HG03280 (cell line): Measurements from ENCODE around the gene MAPRE3.

Experiments used
- ATAC-seq: cut with Tn5 transposase; IDR thresholded peaks from one replicate; pipeline ENCODE4 v1.9.1; 2021; ENCODE audit warnings: mild to moderate bottlenecking, moderate library complexity; ENCODE audit not compliant: unreplicated experiment

MAPRE3 gene

GRCh38 chr2:26982102-26982742 lies 11.8 kb downstream of the MAPRE3 start:
- ATAC-seq = no peak

DNA sequence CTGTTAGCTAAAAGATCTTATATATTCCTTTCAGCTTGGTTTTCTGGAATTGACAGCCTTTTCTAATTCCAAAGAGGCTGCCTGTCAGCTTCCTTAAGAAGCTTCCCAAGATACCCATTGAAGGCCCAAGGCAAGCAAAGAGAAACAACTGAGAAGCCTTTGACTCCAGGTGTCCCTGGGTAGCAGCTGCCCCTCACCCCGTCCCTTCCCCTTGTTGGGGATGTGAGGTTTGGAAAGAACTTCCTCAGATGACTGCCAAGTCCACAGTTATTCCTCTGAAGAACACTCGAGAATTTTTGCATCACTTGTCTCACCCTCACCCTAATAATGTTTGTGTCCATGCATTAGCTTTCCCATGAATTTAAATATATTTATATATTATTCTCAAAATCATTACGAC lies 13.3 kb downstream of the MAPRE3 start:
- no peak for ATAC-seq

DNA sequence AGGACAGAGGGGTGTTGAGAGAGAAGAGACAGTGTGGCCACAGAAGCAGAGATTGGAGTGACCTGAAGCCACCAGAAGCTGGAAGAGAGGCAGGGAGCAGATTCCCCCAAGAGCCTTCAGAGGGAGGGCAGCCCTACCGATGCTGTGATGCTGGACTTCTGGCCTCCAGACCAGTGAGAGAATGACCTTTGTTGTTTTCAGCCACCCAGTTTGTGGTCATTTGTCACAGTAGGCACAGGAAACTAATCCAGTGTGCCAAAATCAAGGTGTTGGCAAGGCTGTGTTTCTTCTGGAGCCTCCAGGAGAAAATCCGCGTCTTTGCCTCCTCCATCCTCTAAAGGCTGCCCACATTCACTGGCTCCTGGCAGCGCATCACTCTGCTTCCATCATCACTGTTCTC lies 15.4 kb downstream of the MAPRE3 start:
- ATAC-seq = no peak

GRCh38 chr2:26986576-26986975 lies 16.1 kb downstream of the MAPRE3 start:
- ATAC-seq = no peak

DNA sequence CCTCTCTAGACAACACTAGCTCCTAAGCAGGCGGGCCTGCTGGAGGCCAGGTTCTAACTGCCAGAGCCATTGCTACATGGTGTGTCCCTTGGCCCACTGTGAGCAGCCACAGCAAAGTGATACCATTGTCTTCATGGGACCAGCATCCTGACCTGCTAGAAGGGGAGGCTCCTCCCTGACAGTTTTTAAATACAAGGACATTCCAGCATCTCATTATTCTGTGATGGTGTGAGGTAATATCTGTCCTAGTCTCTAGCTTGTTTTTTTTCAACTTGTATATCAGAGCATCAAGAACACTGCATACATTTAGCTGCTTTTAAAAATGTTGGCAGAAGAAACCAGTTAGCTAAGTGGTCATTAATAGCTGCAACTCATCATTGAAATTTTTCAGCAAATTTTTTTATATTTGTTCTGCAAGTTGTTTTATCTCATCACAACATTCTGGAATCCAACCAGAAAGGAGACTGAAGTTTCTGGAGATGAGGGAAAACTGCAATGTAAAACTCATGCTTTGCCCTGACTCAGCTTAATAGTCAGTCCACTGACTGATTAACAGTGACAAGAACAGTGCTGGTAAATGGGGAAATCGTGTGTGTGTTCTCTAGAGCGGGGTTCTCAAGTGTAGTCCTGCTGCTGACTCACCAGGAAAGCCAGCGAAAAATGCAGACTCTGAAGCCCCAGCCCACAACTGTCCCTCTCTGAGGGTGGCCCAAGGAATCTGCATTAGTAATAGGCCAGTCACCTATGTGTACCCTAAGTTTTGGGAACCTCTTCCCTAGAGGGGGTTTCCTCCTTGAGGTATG lies 17.8 kb downstream of the MAPRE3 start:
- no peak for ATAC-seq

DNA sequence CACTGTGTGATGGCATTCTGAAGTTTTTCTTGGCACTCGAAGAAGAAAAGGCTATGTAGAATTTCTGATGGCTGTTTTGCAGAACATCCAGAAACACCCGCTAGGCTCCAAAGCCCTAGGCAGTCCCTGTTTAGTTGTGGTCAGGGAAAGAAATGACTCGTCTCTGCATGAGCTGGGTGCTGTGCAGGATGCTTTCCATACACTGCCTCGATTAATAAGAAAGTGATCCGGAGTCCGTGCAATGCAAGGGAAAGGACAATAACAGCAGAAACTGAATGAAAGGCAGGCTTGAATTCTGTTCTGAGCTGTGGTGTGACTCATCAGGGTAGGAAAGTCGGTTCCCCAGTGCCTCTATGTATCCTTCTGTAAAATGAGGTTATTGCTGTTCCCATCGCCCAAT lies 18.7 kb downstream of the MAPRE3 start:
- ATAC-seq = no peak

- no peak for ATAC-seq
Measured at GRCh38 chr2:26991717-26992116, 21.3 kb downstream of the MAPRE3 start.

- no peak for ATAC-seq
Measured at GRCh38 chr2:26993768-26994167, 23.3 kb downstream of the MAPRE3 start.

- no peak for ATAC-seq
Measured at GRCh38 chr2:26994983-26995382, 24.5 kb downstream of the MAPRE3 start.

- no peak for ATAC-seq
Measured at GRCh38 chr2:26997394-26997793, 27.0 kb downstream of the MAPRE3 start.

DNA sequence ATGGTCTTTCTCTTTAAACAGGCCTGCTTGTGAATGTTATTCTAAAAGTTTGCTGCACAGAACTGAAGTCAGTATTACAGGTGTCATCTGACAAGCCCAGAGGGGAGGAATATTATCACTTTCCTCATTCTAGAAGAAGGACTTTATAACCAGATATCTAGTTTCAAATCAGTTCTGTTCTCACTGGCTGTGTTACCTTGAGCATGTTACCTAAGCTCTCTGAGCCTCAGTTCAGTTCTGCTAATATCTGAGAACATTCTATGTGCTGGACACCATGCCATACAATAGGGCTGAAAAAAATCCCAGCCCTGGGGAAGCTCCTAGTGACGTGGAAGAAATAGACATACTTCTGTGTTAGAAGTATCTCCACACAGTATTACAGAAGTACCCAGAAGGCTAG lies 27.9 kb downstream of the MAPRE3 start:
- no peak for ATAC-seq

GRCh38 chr2:27000228-27000627 lies 29.8 kb downstream of the MAPRE3 start:
- ATAC-seq = no peak

GRCh38 chr2:27000995-27001394 lies 30.6 kb downstream of the MAPRE3 start:
- ATAC-seq = no peak

DNA sequence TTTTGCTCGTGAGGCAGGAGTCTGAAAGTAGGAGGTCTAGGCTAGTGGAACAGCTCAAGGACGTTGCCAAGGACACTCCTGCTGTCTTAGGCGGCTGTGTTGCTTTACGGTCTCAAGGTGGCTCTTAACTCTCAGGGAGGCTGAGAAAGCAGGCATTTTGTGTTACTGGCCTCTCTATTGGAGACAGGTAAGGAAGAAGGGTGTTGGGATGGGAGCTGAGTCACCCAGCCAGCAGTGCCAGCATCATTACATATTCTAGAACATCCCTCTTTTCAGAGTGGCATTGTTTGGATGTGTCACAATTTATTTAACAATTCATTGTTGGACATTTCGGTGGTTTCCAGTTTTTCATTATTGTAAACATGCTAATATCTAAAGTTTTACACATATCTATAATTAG lies 31.5 kb downstream of the MAPRE3 start:
- no peak for ATAC-seq

- no peak for ATAC-seq
Measured at GRCh38 chr2:27003007-27003406, 32.6 kb downstream of the MAPRE3 start.

DNA sequence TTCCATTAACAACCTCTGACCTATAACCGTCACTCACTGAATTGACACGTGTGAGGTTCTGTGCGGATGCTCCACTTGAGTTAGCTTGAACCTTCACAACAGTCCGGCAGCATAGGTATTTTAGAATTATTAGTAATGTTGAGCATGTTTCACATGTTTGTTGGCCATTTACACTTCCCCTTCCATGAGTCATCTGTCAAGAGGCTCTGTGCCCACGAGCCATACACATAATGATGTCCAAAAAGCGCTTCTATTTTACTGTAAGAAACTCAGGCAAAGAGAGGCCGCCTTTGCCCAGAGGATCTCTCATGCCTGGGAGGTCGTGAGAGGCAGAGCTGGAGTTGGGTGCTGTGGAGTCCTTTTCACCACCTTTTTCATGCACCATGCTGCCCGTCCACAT lies 33.4 kb downstream of the MAPRE3 start:
- no peak for ATAC-seq

GRCh38 chr2:27006602-27007415 lies 36.4 kb downstream of the MAPRE3 start:
- ATAC-seq = no peak

DNA sequence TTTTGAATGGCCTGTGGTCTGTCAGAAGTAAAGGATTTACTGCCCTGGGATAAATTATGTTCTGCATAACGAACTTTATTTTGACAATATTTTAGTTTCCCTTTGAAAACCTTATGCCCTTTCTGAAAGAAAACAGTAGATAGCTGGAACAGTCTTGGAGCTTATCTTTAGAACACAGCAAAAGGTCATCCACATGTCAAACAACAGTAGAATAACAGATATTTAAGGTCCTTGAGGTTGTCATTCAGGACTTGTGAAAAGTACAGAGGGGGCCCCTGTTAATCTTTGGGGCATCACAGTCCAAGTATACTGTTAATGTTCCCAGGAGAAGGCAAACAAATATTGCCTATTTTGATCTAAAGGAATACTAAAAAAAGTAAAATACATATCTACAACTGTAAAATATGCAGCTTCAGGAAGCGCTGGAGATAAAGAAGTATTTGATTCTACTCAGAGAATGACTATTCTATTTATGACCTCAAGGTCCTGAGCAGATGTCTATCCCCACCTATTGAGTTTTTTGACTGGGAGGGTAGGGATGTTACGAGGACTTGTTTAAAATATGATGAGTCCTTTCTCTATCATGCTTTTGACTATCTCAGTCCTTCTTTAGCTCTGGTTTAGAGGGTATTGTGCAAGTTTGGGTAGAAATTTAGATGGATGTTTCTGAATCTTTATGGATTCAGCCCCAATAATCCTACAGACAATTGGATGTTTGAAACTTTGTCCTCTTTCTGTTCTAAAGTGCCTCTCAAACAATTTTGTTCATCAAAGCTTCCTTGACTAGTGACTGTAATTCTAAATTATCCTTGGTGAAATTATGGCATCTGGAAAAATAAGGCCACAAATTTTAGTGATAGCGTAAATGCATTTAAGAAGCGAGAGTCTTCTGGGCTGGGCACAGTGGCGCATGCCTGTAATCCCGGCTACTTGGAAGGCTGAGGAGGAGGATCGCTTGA lies 37.3 kb downstream of the MAPRE3 start:
- ATAC-seq = no peak

DNA sequence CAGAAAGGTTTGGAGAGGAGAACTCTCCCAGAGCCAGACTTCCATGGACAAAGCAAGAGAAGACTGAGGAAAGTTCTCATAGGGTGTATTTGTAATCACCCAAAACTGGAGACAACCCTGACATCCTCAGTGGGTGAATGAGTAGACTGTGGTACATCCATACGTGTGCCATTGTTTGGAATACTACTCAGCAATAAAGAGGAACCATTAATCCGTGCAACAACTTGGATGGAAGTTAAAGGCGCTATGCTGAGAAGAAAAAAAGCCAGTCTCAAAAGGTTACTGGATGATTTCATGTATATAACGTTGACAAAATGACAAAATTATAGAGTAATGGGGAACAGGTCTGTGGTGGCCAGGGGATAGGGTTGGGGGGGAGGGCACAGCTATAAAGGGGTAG lies 38.2 kb downstream of the MAPRE3 start:
- ATAC-seq = no peak

DNA sequence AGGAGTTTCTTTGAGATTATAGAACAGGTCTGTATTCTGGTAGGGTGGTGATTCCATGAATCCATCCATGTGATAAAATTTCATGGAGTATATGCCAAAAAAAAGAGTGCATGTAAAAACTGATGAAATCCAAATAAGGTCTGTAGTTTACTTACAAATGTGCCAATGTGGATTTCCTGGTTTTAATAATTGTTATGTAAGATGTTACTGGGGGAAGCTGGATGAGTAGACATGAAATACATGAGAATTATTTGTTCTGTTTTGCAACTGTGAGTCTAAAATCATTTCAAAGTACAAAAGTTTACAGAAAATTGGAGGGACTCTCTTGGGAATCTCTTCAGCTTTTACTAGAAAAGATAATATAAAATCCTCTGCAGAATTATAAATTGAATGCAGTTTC lies 38.6 kb downstream of the MAPRE3 start:
- no peak for ATAC-seq

DNA sequence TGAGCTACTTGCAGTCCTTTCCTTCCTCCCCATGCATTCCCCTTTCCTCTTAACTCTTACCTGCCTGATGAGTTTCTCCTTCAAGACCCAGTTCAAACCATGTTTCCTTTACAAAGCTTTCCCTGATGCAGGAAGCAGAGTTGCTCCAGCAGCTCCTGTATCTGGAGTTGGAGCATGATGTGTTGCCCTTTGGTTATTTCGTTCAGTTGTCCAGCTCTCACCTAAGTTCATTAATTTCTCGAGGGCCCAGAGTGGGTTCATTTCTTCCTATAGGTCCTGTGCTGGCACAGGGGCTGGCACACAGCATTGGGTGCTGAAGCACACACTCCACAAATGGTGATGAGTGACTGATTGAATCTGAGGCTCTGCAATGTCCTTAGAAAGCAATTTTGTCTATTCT lies 39.3 kb downstream of the MAPRE3 start:
- no peak for ATAC-seq
